GM21619 (cell line): ENCODE results near the gene HDHD5.

Source experiments
- ATAC-seq: cut with Tn5 transposase; IDR thresholded peaks from one replicate; pipeline ENCODE4 v1.9.1; 2021; ENCODE audit not compliant: unreplicated experiment

The HDHD5 gene

DNA sequence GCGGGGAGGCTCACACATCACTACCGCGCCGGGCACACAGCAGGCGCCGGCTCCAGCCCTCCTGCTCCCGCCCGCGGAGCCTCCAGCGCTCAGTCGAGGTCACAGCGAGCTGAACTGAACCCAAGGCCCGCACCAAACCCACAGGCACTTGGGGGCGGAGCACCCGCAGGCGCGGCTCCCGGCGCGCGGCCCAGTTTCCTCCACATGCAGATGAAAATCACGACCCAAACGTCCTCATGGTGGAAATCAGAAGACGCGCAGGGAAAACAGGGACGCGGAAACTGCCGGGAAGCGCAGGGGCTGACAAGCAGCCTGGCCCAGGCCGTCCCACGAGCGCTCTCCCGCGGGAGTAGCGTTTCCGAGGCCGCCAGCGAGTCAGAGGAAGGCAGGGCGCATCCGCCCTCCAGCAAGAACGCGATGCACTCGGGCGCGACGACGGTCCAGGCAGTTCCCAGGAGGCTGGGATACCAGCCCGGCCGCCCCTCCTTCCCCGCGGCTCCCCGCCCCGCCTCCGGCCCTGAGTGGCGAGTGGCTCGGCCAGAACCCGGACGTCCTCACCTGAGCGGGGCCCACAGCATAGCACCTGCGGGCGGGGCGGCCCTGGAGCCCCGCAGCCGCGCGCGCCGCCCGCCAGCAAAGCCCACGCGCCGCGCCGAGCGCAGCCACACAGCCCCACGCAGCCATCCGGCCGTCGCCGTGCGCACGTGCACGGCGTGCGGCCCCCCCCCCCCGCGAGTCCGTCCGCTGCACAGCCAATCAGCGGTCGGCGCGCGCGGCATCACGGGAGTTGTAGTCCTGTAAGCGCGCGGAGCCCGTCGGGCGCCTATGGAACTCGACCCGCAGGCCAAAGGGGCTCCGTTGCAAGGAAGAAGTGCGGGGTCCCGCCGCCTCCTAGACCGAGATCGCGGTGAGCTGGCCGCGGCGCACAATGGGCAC lies at the start of gene HDHD5:
TSS of gene HDHD5 (minus strand) at position 710 of the 936 bp plus-strand sequence. CDS start at position 684, 26 bp downstream.
- ATAC-seq = peak; percentile 69

DNA sequence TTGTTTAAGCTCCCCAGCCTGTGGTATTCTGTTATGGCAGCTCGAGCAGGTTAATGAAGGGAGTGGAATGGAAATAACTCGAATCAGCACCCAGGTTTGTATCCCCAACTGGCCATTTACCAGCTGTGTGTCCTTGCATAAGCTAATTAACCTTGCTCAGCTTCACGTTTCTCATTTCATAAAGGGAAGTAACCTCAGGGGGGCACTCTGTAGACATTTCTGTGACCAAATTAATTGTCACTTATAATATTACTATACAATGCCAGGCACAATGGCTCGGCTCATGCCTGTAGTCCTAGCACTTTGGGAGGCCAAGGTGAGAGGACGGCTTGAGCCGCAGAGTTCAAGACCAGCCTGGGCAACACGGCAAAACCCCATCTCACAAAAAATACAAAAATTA lies 46.4 kb upstream of the HDHD5 start:
- no peak for ATAC-seq

DNA sequence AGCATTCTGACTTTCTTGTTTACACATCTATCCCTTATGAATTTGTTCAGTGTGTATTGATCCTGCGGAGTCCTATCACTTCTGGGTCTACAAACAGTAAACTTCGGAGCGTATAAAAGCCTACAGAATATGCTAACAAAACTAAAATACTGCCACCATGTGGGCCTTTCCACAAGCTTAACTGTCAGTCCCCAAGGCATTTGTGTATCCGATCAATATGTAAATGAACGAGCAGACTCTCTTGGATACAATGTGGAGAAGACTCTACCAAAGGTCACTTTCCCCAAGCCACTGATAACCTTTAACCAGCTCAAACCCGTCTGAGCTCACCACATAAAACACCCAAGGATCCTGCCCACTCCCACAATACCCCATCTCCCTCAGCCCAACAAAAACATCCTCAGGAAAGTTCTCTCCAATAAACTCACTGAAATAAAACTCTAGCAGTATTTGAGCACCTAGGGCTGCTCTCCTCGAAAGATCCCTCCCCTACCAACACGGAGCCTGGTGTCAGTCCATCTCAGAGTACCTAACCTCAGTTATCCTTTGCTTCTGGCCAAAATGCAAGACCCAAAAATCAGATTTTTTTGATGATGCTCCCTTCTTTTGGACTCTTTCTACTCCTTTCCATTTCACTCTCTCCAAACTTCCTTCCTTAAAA lies 42.3 kb upstream of the HDHD5 start:
- ATAC-seq = no peak

DNA sequence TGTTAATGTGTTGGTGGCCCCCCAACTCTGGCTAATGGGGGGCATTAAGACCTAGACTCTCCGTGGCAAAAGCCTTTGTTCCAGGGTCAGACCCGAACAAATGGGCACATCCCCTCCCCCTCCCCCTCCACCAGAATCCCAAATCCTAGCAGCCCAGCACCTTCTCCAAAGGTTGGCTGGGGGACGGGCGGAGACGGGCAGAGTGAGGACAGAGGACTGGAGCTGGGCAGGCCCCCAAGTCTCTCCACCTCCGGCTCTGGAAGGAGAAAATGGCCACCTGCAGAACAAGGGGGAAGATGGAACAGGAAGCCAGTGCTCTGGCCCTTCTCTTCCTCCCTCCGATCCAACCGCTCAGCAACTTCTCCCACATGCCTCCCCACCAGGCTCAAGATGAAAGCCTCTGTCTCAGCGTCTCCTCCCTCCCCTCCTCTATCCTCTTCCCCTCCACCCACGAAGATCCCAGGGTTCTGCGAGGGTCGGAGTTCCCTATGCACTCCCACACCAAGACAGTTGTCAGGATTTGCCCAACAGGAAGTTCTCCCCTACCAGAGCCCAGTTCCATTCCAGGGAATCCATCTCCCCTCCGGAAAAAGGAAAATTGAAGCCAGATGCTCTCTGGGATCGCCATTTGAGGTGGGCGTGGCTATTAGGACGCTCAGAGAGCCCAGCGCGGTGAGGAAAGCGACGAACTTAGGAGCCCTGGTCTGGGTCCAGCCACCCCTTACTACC lies 40.1 kb upstream of the HDHD5 start:
- no peak for ATAC-seq

DNA sequence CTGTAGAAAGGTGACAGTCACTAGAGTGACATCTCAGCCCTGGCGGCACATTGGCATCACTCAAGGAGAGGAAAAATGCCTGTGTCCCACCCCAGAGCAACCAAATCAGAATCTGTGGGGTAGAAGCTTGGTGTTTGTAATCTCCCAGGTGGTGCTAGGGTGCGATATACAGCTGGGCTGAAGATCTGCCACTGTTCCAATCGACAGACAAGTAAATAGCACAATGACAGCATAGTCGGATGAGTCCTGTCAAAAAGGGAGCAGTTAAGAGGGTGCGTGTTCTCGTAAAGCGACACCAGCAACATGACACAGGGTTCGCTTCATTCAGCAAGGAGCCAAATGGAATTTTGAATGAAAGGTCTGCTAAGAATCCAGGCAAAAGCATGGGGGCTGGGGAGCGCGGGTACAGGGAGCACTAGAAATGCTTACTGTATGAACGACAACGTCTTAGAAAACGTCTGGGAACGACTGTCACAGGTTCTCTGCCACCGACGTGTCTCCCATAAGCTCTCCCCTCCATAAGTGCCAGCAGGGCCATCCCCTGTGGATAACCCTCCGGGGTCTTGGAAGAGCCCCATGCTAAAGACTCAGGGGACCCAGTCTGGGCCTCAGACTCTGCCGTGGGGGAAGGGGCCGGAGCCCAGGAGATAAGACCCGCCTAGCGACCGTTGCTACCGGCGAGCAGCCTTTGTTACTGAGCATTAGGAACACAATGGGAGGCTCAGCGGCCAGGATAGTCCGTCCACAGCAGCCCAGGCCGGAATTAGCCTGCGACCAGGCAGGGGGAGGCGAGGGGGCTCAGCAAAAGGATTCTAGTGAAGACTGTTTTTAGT lies 39.3 kb upstream of the HDHD5 start:
- no peak for ATAC-seq

DNA sequence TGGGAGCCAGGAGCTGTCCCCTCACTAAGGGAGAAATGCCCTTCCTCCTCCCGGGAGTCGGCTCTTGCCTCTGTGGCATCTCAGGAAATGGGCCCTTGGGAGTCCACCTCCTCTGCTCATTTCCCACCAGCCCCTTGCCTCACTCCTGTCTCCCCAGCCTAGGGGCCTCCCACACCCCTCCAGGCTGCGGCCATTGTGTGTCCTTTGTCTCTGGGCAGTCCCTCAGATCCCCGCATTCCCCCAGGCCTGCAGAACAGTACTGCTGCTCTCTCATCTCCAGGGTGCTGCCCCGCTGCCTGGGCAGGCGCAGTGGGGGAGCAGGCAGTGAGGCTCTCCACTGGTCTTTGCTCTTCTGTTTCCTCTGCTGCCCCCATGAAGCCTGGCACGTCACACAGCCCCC lies 35.1 kb upstream of the HDHD5 start:
- no peak for ATAC-seq

DNA sequence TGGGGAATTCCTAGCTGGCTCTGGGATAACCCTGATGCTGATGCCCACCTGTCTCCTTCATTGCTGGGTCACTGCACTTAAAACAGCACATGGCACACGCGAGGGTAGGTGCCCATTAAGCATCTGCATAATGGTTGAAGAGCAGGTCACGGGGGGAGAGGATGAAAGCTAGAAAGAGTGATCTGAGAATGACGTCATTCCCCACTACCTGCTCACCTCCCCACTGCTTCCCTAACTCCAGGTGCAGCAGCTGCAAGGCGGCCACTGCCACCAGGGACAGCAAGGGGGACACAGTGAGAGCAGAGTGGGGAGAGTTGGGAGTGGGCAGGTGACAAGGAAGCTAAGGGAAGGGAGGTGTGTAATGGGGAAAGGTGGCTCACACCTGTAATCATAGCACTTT lies 33.1 kb upstream of the HDHD5 start:
- ATAC-seq = no peak

DNA sequence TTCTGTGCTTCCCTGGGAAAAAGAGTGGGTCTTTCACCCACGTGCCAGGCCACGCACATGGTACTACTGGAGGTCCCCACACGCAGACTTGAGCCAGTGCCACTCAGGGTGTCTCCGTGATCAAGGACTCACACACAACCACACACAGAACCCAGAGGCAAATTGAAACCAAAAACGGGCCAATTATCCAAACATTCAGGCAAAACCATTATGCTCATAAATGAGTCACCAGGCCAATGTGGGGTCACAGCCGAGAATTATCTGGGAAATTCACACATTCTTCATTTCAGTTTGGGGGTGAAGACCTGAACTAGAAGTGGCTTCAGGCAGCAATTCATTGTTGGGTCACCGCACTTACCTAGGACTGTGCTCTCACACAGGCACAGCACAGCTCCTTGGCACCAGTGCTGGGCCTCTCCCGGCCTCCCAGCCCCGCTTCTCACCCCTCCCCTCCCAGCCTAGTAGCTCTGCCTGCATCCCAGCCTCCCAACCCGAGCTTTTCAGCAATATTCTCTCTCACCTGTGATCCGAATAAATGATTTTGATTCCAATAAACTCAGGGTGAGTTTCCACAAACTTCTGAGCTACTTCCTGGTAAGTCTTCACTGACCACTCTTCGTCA lies 32.2 kb upstream of the HDHD5 start:
- no peak for ATAC-seq

DNA sequence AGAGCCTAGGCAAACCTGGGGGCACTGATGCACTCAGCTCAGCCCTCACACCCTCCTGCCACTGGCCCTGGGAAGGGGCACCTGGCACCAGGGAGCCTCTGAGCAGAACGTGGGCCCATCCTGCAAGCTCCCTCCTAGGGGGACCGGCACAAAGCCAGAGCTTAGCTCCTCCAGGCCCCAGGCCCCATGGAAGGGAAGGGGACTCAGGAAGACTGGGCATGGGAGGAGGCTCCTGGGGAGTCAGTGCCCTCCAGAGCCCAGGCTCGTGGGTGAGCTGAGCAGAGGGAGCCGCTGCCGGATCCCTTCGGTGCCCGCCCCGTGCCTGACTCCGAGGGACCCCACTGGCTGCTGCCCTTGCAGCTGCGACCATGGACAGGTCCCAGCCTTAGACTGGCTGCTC lies 31.6 kb upstream of the HDHD5 start:
- ATAC-seq = no peak

DNA sequence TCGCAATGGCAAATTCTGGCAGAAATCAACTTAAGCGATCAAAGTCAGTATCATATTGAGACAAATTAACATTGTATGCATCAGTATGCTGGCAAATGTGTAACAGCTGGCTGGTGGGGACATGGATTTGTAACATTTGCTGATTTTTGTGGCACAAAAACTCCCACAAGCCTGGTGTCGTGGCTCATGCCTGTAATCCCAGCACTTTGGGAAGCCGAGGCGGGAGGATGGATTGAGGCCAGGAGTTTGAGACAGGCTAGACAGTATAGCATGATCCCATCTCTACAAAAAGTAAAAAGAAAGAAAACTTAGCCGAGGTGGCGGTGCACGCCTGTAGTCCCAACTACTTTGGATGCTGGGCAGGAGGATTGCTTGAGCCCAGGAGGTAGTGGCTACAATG lies 17.6 kb upstream of the HDHD5 start:
- no peak for ATAC-seq

DNA sequence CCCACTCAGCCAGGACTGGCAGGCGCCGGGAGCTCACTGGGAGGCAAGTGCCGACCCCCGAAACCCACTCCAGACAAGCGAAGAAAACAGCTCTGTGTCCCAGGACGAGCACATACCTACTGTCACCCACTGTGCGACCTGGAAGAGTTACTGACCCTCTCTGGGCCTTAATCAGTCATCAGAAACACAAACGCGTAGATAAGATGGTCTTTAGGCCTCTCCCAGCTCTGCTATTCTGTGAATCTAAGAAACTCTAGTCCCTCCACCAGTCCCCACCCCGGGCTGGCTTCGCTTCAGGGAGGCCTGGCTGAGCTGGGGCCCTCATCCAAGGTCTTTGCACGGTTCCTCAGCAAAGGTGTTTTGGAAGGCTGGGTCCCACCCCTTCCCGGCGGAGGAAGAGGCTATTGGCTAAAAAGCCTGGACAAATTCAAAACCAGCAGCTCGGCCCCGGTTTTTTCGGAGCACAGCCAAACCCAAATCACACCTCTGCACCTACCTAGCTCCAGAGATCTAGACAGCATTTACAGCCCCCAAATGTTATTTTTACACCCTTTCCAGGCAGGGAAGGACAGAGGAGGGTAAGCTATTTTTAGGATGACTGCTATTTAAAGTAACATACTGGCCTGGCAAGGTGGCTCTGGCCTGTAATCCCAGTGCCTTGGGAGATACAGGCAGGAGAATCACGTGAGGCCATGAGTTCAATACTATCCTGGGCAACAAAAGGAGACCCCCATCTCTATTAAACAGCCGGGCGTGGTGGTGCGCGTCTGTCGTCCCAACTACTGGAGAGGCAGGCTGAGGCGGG lies 13.2 kb upstream of the HDHD5 start:
- ATAC-seq = no peak

DNA sequence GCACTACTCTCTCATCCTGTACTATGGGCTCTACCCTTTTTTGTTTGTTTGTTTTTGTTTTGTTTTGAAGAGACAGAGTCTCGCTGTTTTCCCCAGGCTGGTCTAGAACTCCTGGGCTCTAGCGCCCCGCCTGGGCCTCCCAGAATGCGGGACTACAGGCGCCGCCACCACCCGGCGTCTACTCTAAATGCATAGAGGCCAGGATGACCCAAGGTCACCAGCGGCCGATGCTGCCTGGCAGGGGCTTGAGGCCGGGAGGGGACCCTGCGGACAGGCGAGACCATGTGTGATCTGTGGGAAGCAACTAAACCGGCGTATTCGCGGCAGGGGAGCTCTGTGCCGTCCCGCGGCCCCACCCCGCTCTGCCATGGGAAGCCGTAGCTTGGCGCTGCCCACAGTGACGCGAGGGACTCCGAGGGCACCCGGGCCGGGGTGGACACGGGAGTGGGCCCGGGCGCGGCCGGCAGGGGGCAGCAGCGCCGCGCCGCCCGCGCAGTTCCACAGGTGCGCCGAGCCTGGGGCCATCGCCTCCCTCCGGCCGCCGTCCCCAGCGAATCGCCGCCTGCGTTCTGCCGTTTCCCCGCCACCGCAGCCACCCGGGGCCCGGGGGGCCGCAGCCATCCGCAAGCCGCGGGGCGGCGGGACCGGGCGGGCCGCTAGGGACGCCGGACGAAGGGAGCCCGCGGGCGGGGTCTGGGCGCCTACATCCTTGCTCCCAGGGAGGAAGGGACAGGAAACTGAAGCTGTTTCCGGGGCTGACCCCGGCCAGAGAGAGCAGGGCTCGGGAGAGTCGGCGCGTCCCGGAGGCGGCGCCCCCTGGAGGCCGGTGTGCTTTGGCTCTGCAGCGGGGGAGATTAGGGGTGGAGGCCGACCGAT lies 12.3 kb upstream of the HDHD5 start:
- ATAC-seq = peak; percentile 90

DNA sequence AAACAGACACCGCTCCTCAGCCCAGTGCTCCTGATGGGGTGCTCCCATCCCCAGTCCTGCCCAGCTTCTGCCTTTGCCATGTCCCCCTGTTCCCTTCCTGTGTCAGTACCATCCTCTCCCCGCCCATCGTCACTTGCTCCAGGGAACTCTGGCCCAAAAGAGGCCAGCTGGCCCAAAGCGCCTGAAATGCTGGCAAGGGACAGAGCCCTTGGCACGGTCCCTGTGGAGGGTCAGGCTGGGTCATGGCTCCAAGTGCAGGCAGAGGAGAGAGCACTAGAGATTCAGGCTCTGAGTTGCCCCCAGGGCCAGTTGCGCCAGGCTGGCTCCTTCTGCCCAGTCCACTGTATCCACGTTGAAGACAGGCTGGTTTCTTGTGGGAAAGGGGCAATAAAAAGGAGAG lies 8.4 kb upstream of the HDHD5 start:
- ATAC-seq = no peak

DNA sequence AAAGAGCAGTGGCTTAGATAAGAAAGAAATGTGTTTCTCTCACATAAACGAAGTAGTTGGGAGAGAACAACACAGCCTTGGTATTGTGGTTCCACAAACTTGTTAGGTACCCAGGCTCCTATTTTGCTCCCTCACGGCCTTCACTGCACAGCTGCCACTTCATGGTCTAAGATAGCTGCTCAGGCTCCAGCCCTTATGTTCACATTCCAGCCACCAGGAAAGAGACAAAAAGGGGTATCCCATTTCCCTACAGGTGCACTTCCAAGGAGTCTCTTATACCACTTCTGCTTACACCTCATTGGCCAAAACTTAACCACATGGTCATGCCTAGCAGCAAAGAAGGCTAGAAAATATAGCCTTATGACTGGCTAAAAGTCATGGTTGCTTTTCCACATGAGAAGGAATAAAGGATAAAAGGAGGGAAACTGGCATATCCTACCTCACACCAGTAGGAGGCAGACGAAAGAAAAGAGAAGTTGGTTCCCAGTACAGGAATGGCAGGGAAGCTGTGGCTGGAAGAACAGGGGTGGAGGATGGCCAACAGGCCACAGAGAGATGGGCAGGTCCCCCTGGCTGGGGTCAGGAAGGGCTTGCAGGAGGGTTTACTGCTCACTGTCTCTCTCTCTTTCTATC lies 5.4 kb upstream of the HDHD5 start:
- ATAC-seq = no peak

DNA sequence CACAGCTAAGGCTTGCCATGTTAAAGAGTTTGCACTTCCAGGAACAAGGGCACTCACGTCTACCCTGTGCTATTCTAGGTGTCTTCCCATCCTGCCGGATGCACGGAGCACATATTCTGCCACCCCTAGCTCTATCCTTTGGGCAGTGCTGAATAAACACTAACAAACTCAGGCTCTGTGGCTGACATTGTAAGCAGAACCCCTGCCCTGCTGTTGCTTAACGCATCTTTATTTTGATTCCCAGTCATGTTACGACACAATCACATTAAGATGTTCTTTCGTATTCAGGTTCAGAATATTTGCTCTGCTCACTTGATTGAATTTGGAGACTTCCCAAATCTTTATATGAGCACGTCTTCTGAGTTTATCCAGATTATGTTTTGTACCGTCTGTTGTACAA lies 3.7 kb upstream of the HDHD5 start:
- no peak for ATAC-seq

DNA sequence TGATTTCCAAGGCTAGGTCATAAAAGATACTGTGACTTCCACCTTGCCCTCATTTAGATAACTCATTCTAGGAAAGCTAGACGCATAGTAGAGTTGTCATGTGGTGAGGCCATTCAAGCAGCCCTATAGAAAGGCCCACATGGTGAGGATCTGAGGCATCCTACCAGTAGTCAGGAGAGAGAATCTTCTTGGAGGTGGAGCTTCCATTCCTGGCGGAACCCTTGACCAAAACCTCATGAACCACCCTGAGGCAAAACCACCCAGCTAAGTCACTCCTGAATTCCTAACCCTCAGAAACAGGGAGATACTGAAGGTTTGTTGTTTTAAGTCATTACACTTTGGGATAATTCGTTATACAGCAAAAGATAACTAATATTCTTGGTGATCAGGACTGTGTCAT lies 2.9 kb upstream of the HDHD5 start:
- ATAC-seq = no peak

DNA sequence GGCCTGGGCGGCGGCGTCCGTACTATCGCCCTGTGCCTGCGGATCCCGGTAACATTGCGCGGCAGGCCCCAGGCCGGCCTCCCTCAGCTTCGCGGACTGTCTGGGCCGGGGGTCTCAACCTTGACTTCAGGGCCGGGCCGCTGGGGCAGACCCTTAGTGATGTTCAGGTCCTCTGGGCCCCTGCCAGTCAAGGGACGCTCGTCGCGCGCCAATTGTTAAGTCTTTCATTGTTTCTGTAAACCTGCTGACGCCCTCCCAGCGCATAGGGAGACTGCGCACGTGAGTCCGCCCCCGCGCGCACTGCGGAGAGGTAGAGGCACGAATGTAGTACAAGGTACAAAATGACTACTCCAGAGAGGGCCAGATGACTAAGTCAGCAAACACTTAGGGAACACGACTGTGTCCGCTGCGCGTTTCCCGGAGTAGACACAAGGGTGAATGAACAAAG lies 451 bp upstream of the HDHD5 start:
- ATAC-seq = peak; percentile 23

DNA sequence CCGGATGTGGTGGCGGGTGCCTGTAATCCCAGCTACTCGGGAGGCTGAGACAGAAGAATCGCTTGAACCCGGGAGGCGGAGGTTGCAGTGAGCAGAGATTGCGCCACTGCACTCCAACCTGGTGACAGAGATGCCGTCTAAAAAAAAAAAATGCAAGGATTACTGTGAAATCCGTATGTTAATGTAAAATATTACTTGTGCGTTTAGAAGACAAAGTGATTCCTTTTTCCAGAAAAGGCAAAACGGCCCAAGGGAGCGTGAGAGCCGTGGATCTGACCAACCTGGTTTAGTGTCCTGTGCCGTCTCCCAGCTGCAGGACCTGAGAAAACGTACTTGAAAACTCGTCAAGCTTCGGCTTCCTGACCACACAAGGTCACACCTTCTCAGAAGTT lies 905 bp downstream of the HDHD5 start:
- ATAC-seq = no peak
